Lower leg skin (tissue), 4 donors: Measurements from ENCODE around the gene COL15A1. TPM values are rescaled to one million over a fixed set of nuclear protein-coding genes. Genes with fewer than 3 reads are reported as not detected.

Experiments used
- DNase-seq, 2 donors: peaks; one replicate each; pipeline ENCODE4 v3.0.0-alpha.2; 2019; ENCODE audit warnings: low spot score in 2 of 2
- H3K4me3 ChIP-seq: fragments of 200-600 bp; sonication (generic); 2 replicates; pipeline ENCODE4 v1.5.1; 2017; ENCODE audit warnings: mild to moderate bottlenecking, low read depth; ENCODE audit not compliant: poor library complexity, severe bottlenecking
- CTCF ChIP-seq, 3 donors: fragments of 450-650 bp; IDR thresholded peaks; one replicate each; pipeline ENCODE4 v1.5.1; 2016; ENCODE audit warnings: antibody characterized with exemption in 3 of 3, mild to moderate bottlenecking in 3 of 3, moderate library complexity in 2 of 3
- POLR2A ChIP-seq, 2 donors: fragments of 450-650 bp; IDR thresholded peaks; one replicate each; pipeline ENCODE4 v1.6.1; 2016 to 2017; ENCODE audit warnings: antibody characterized with exemption in 2 of 2, mild to moderate bottlenecking in 1 of 2, moderate library complexity in 1 of 2
- WGBS, 2 donors: methylation state at CpG; one replicate each; pipeline ENCODE4 v1.1.5; 2018; 5-methylcytosine and 5-hydroxymethylcytosine counted together
- intact Hi-C: fragments of 100-400 bp; cut with DNase I; formaldehyde crosslinking; loops from one replicate; pipeline ENCODE4 v1.15.0; 2023; ENCODE audit warnings: low total_unique reads
- total RNA-seq, 4 donors: library from RNA; depleted of rRNA; stranded (reverse); fragments of >200 nt; gene quantifications; one replicate each; pipeline ENCODE4 v1.1.0, GENCODE V29; 2016

Gene COL15A1
- total RNA-seq, 4 donors from 2014 or later, result 2.3 to 14.1 (median 8.3) TPM

GRCh38 chr9:99070681-99071080 is 127.0 kb downstream of the COL15A1 start:
- intact Hi-C loops, result no loop called here
- WGBS, 2 donors, result 70 to 76% methylated on average over 6 of the region's 6 CpGs
- TF ChIP-seq POLR2A (IDR thresholded peaks at IDR 0.05), result no peak
- no peak for TF ChIP-seq CTCF (IDR thresholded peaks at IDR 0.05)
- no peak overlapping the region for H3K4me3 ChIP-seq
- no peak for DNase-seq

DNA sequence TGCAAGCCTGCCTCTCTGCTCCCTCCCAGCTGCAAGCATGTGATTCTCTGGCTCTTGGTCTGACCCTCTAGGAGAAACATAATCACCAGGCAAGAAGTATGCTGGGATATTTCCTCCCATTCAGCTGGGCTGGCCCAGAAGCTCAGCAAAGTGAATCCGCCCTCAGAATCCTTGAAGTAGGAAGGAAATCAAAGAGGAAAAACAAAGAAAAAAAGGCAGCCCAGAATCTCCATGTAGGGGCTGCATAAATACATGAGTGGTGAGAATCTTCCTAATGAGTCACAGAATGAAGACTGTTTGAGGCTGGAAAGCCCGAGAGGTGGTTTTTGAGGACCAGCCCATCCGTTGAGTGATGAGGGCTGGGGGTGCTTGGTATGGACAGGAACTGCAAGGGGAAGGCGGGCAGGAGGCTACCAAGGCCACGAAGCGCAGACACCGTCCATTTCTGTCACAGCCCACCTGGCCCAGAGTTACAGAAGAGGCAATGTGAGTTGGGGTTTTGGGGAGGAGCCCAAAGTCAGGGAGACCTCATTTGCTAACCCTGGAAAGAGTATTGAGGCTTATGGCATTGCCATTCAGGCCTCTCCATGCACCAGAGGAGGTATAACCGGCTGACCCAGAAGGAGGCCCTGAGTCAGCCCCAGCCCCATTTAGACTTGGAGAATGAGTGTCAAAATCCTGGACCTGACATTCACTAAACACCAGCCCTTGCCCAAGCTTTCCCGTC is 127.8 kb downstream of the COL15A1 start:
- no peak overlapping the region for H3K4me3 ChIP-seq
- intact Hi-C loops, result no loop called here
- DNase-seq, result no peak
- 87% methylated on average over 9 of the region's 9 CpGs for WGBS, 2 donors
- no peak for TF ChIP-seq POLR2A (IDR thresholded peaks at IDR 0.05)
- no peak for TF ChIP-seq CTCF (IDR thresholded peaks at IDR 0.05)

GRCh38 chr9:99072040-99072394 is 128.3 kb downstream of the COL15A1 start:
- no peak for TF ChIP-seq POLR2A (IDR thresholded peaks at IDR 0.05)
- no peak for TF ChIP-seq CTCF (IDR thresholded peaks at IDR 0.05)
- intact Hi-C loops, result no loop called here
- 71 to 87% methylated on average over 6 of the region's 6 CpGs for WGBS, 2 donors
- no peak overlapping the region for H3K4me3 ChIP-seq
- DNase-seq, result no peak

DNA sequence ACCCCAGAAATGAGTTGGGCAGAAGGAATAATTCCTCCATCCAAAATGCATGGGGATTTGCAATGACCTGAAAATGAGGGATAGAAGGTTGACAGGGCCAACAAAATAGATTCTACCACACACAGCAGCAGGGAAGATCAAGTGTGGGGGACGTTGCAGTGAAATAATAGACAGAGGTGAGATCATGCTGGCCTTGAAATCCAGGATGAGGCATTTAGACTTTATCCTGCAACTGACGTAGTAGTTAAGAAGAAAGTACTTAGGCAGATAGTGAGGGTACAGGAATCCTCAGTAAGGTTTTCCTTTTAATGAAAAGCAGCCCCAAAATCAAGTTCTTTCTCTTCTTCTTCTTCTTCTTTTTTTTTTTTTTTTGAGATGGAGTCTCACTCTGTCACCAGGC is 129.6 kb downstream of the COL15A1 start:
- no peak overlapping the region for H3K4me3 ChIP-seq
- no peak for TF ChIP-seq CTCF (IDR thresholded peaks at IDR 0.05)
- no peak for TF ChIP-seq POLR2A (IDR thresholded peaks at IDR 0.05)
- intact Hi-C loops, result no loop called here
- WGBS, 2 donors, result 69 to 71% methylated on average over 2 of the region's 2 CpGs
- DNase-seq, result no peak

DNA sequence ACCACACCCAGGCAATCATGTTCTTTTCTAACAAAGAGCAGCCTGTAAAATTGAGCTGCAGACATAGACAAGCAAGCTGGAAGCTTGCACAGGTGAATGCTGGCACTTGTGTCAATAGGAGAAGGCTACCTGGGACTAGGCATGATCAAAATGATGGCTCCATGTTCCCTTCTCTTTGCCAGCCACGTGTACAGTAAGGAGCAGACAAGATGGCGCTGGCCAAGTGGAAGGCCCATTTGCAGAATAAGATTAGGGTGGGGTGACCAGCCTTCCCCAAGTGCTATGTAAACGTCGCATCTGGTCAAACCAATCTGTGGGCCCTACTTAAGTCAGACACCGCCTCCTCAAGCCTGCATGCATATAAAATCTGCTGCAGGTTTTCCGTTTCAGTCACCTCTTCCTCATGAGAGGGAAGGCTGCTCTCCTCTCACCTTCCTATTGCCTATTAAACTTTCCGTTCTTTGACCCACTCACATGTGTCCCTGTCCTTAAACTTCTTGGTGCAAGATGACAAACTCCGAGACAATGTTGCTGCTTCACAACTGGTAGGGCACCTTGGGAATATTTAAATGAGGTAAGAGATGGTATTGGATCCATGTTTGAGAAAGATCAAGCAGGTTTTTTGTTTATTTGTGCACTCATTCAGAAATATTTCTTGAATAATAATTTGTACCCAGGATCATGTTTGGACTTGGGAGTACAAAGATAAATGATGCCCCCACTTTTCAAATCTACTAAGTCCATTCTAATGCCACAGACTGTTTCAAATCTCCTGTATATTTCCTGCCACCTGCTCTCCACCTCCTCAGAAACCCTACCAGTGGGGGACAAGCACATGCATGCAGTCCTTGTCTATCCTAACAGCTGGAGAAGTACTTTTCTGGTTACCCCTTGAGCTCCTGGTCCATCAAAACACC is 130.5 kb downstream of the COL15A1 start:
- intact Hi-C loops, result no loop called here
- TF ChIP-seq POLR2A (IDR thresholded peaks at IDR 0.05), result no peak
- TF ChIP-seq CTCF (IDR thresholded peaks at IDR 0.05), result no peak
- WGBS, 2 donors, result 82 to 88% methylated on average over 8 of the region's 8 CpGs
- no peak for DNase-seq
- H3K4me3 ChIP-seq, result no peak overlapping the region
